ENCODE measurements around the gene WDR27.

Gene WDR27

DNA sequence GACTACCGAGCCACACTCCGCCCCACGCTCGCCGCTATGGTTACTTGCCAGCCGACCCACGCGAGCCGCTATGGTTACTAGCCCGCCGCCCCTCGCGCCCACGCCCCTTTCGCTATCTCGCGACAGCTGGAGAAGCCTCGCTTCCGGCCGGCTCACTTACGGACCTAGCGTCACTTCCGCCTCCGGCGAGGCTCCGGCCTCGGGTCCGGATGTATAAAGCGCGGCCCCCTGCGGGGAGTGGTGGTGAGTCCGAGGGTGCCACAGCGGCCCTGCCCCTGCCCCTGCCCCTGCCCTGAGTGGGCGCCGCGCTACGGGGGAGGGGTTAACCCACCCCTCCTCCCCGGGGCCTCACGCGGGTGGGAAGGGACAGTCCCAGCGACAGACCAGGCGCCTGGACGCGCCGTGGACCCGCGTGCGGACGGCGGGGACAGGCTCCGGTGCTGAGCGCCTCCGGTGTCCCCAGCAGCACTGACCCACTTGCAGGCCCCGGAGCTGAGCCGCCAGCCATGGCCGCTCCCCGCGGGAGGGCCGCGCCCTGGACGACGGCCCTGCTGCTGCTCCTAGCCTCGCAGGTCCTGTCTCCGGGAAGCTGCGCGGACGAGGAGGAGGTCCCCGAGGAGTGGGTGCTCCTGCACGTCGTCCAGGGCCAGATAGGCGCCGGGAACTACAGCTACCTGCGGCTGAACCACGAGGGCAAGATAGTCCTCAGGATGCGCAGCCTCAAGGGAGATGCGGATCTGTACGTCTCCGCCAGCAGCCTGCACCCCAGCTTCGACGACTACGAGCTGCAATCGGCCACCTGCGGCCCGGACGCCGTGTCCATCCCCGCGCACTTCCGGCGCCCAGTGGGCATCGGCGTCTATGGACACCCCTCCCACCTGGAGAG lies at the start of gene WDR27, which contains the start of gene C6orf120:
Gene WDR27, minus strand, starts transcription at position 76 of the 886 bp plus-strand sequence. CDS start 13,024 bp downstream, outside the sequence.
Gene C6orf120, plus strand, starts transcription at position 173 of the 886 bp plus-strand sequence. Its CDS starts 334 bp downstream, at position 507.
- DNase-seq: peak; percentile 92

DNA sequence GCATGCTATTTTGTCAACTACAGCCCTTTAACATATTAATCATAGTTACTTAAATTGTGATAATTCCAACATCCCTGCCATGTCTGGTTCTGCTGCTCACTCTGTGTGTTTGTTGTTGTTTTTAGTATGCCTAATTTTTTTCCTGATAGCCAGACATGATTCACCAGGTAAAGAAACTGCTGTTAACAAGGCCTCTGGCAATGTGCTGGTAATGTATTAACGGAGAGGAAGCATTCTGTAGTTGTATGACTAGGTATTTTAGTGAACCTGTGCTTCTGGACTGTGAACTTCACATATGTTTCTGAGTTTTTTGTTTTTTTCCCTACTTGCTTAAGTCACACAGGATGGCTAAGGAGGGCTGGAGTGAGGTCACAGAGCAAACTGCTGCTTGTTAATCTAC lies 44.7 kb upstream of the WDR27 start:
- no peak for DNase-seq

DNA sequence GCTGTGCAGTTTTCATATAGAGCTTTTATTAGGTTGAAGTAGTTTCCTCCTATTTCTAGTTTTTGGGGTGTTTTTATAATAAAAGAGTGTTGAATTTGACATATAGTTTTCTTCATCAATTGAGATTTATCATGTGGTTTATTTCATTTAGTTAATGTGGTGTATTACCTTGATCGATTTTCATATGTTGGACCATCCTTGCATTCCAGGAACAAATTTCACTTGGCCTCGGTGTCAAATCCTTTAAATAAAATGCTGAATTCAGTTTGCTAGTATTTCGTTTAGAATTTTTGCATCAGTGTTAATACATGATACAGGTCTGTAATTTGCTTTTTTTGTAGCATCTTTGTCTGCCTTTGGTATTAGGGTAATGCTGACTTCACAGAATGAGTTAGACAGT lies 43.6 kb upstream of the WDR27 start:
- no peak for DNase-seq

DNA sequence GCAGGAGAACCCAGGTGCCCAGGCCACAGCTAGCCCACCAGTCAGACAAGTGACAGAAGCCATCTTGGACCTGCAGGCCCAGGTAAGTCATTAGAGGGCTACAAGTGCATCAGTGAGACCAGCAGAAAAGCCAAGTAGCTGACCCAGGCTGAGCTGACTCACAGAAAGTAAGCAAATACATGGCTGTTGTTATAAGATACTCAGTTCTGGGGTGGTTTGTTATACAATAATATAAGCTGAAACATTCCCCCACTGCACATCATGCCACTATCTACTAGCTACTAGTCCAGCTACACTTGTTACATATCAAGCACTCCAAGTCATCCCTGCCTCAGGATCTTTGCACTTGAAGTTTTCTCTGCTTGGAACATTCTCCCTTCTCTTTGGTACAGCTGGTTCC lies 39.5 kb upstream of the WDR27 start:
- DNase-seq: no peak

DNA sequence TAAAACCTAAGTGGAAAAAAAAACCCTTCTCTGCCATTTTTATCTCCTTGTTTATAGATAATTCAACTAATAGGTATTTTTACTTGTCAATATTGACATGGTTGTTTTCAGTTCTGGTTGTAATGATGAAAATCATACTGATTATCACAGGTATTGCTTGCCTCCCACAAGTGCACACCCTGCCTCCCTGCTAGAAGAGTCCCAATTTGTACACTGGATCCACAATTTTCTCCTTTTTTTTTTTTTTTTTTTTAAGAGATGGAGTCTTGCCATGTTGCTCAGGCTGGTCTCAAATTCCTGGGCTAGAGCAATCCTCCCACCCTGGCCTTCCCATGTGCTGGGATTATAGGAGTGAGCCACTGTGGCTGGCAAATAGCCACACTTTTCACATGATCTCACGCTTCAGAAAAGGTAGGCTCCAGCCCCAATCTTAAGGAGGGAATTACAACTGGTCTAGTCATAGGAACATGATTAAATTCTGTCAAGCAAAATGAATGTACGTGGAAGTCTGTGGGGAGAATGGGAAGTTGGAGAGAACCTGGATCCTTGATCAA lies 37.2 kb upstream of the WDR27 start:
- DNase-seq: no peak

DNA sequence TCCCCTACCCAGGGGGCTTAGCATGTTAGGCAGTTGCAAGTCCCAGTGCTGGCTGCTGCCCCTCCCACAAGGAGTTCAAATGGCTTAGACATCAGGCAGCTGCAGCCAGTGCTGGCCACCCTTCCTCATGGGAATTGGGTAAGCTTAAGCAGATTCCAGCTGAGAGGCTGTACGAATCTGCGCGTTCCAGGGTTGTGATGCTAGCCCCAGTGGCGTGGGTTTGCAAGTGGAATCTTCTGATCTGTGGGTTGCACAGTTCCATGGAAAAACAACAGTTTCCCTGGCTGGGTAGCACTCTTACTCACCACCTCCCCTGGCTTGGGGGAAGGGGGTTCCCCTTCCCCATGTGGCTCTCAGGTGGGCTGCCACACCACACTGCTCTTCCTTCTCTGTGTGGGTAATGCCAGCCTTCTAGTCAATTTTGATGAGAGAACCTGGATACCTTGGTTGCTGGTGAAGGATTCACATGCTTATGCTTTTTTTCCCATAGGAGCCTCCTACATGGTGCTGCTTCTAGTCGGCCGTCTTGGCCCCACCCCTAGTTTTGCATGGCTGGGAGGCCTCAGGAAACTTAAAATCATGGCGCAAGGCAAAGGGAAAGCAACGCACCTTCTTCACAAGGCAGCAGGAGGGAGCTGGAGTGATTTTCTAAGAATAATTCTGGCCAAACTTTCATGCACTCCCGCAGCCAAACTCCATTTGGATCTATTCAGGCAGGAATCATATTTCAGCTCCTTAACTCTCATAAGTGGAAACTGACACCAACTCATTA lies 36.6 kb upstream of the WDR27 start:
- peak; percentile 63 for DNase-seq

DNA sequence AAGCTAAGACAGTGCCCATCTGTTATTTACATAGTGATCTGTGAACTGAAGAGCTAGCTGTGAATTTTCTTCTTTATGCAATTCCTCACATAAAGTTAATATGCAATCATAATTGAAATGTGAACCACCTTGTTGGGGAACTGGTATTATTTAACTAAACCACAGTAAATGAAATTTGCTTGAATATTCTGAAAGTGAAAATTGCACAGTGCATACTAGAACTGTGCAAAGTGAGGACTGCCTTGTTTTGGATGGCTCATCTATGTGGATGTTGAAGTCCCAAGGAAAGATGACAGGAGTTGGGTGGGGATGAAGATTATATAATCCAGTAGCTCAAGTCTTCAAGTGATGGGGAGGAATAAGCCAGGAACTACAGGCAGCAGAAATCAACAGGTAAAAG lies 28.1 kb upstream of the WDR27 start:
- no peak for DNase-seq

DNA sequence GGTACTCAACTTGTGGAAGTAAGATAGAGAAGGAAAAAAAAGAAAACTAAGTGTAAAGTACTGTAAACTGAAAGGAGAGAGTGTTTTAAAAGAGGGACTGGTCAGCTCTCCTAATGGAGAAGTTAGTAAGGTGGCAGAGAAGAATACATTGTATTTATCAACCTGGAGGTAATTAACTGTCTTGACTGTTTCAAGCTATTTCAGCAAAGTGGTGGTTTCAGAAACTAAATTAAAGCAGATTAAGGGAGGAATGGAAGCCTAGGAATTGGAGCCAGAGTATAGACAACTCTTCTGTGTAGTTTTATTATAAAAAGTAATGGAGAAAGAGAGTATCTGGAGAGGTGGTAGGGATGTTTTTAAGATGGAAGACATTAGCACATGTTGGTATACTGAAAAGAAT lies 25.1 kb upstream of the WDR27 start:
- DNase-seq: no peak

DNA sequence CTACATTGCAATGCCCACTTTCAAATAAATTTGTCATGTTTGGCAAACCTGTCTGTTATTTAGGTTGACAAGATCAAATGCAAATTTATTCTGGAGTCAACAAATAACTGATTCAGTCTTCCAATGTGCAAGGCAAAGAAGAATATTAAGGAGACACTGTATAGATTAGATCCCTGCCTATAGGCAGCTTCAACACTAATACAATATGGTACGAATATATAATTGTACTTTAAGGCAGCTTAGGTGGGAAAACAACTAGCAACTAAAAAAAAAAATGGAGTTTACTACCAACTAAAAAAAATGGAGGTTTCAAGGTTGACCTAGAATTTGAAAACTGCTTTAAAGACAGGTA lies 24.2 kb upstream of the WDR27 start:
- DNase-seq: no peak

DNA sequence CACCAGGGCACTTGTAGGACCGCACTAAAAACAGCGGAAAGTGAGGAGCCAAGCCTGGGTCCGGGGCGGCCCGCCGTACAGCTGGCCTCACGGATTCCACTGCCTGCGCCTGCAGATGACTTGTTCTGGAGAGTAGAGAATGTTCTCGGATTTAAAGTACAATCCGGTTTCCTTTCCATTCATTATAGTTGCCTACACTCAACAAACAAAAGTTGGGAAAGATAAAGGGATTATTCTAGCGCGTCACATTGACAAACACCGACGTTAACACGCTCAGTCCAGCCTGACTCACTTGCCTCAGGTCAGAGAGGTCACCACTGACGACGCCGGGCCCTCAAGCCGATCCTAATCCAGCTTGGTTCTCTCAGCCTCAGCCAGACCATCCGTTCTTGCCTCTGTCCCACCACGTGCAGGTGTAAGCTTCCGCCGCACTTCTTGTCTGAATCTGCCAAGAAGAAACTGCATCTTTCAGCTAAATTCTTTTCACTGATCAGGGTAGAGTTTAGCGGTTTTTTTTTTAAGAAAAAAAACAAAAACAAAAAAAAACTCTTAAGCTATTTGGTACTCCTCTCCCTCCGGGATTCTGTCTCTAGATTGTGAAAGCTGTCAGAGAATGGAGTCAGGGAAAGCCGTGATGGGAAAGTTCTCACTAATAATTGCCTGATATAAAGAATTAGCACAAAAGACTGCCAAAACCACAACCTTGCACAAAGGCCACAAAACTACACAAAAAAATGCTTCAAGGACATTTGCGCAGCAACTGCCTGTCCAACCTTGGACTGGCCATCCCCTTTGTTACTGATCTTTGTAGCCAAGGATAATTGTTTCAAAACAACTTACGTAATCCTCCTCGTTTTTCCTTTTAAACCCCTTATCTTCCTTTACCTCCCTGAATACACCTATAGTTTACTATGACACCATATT lies 23.6 kb upstream of the WDR27 start:
- no peak for DNase-seq

DNA sequence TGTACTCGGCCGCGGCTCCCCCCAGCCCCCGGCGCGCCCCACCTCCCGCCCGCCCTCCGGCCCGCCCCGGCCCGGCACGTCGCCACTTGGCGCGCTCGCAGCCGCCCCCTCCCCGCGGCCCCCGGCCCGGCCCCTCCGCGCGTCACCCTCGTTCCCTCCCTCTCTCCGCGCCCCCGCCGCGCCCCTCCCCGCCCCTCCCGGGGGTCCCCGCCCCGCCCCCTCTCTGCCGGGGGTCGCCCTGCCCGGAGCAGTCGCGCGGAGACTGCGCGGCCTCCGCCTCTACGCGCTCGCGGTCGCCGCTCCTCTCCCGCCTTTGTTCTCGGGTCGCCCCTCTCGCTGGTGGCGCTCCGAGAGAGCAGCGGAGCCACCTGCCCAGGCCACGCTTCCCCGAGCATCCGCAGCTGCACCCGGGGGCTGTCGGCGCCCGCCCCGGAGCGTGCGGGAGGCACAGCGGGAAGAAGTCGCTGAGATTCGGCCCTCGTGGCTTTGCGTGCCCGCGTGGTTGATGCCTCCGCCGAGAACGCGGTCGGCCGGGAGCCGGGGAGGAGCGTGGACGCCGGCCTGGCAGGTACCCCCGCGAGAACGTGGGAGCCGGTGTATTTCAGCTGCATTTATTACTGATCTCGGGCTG lies 22.8 kb upstream of the WDR27 start, which contains the start of gene PHF10:
Gene PHF10, minus strand, starts transcription at position 7 of the 631 bp plus-strand sequence. CDS start 569 bp downstream, outside the sequence.
- no peak for DNase-seq

DNA sequence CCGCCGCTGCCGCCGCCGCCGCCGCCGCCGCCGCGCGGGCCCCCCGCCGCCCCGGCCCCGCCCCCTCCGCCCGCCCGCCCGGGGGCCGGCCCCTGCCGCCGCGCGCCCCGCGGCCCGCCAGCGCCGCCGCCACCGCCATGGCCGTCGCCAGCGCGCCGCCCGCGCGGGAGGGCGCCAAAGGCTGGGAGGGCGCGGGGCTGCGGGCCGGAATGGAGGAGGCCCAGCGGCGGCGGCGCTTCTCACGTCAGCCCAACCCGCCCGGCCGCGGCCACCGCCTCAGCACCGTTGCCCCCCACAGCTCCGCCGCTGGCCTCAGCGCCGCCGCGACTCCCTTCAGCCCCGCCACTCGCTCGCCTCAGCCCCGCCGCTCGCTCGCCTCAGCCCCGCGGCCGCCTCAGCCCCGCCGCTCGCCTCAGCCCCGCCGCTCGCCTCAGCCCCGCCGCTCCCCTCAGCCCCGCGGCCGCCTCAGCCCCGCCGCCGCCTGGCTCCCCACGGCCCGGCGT lies 22.2 kb upstream of the WDR27 start:
- peak; percentile 23 for DNase-seq

DNA sequence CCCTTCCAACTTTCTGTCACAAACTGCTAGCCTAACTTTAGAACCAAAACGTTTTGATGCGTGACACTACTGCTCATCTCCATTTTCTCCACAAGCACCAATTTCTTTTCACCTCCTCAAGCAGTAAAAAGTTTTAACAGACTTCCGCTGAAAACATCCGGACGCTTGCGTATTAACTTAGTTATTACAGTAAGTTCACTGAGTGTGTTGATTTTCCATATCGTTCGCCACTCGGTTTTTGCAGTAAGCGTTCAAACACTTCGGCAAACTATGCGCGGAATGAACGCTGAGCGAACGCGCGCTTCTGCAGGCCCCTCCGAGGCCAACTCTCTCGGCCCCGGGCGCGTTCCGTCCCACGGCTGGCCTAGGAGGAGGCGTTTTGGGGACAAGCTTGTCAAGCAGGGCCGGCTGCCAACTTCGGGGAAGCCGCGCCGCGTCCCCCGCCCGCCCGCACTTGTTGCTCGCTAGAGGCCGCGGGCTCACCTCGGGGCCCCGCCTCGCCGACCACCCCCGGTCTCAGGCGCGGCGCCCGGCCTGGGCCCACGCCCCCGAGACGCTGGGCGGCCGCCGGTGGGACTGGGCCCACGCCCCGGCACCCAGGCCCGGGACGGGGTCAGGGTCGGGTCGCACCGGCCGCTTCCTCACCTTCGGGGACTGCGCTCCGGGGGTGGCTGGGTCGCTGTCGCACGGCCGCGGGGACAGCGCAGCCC lies 21.5 kb upstream of the WDR27 start:
- DNase-seq: peak; percentile 15

DNA sequence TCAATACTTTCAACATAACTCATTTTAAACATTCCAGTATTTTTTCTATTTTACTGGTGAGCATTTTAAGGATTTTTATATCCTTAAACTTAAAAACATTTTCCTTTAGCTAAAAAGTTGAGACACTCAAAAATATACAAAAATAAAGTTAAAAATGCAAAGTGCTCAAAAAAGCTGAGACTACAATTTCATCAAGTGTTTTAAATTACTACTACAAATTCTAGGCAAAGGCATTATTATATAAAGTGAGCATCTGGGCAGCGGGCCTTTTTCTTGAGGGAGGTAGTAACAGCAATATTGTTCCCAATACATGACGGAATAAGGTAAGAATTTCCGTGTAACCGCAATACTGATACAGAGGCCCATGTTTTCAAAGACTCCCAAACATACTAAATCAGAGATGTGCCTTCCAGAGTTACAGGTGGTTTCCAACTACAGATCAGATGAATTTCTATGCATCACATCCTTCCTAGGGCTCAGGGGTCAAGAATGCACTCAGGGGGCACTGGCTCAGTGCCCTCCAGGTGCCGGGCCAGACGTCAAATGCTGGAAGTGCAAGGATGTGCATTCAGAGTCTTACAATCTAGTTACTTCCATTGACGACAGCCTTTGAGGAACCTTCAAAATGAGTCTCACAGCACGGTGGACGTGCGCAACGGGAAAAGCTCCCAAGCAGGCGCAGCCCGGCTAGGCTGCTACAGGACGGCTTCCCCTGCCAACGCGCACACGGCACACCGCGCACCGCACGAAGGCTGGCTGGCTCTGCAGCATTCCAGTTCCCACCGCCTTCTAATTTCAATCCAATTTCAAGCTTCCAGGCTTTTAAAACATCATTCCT lies 20.8 kb upstream of the WDR27 start:
- DNase-seq: peak; percentile 17

DNA sequence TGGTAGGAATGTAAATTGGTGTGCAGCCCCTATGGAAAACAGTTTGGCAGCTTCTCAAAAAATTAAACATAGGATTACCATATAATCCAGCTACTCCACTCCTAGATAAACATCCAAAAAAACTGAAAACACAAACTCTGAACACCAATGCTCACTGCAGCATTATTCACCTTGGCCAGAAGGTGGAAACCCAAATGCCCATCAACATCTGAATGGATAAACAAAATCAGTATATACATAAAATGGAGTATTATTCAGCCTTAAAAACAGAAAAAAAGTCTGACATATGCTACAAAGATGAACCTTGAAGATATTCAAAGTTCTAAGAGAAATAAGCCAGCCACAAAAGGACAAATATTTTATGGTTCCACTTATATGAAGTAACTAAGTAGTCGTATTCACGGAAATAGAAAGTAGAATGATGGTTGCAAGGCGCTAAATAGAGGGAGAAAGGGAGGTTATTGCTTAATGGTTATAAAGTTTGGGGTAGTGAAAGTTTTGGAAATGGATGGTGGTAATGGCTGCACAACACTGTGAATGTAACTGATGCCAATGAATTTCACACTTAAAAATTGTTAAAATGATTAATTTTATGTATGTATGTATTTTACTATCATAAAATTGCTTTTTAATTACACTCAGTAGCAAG lies 18.5 kb upstream of the WDR27 start:
- DNase-seq: no peak

DNA sequence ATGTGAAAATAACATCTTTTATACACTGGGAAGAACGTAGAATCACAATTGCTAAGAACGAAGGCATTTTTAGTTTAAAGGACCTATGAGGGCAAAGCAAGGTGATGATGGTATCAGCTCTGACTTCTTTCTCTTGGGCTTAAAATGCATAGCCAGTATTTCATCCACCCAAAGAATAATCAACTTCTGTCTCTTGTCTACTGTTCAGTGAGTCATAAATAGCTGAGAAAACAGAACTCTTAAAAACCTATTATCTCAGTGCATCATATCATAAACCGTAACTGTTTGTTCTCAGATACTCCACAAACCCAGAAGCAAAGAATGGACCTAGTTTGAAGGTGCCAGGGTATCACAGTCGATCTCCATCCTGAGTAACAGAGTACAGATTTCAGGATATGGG lies 17.3 kb upstream of the WDR27 start:
- no peak for DNase-seq

DNA sequence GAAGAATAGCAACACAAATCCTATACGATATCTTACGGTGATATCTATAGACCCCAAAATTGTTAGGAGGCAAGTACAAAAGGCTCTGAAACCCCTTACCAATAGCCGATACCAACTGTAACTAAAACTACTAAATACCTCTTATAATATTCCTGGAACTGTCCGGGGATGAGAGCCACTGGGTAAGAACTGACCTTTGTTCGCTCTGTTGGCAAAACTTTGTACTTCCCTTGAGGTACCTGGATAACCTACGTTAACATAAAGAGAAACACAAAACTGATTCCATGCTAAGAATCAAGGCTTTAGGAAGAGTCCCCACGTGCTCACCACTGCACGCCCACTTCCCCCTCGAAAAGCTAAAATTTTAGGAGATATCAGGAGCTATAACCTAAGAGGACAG lies 12.8 kb upstream of the WDR27 start:
- DNase-seq: no peak

DNA sequence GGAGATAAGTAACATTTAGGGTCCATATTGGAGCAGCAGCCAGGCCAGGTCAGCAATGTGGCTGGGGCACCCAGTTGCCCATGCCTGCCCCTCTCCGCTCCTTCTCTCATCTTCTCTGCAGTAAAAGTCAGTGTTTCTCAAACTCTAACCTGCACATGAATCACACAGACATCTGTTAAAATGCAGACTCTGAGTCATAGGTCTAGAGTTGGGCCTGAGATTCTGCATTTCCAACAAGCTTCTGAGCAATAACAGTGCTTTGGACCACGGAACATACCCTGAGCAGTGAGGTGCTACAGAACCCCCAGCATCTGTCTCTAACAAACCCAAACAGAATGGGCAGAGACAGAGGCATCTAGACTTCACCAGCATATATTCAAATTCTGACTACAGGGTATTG lies 12.3 kb upstream of the WDR27 start:
- DNase-seq: no peak

DNA sequence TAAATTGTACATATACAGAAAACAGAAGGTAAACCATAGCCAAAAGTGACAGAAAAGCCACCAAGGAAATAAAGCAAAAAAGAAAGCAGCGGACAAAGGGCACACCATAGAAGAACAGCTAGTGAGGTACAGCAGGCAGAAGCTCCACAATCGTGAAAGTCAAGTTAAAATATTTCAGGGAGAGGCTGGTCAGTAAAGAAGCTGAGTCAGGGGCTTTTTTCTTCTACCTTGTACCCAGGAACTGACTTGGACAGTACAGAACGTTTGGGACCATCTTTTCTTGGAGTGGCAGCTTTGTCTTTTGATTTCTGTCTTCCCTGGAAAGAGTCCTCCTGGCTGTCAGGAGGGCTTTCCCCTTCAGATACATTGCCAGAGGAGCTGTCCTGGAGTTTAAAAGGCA lies 8.2 kb upstream of the WDR27 start:
- no peak for DNase-seq

DNA sequence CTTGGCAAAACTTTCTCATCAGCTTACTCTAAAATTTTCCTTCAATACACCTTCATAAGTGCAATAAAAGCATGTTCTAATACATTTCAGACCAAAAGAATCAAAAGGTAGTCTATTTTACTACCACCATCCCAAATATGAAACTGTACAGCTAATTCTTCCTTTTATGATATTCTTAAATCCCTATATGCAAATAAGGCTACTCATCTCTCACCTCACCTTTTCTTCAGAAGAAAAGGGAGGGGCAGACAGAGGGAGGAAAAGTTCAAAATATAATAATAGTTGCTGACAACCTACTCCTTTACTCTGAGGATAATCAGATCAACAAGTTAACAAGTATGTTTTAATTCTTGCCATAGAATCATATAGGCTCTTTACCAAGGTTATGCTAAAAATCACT lies 7.5 kb upstream of the WDR27 start:
- no peak for DNase-seq
